ENCODE measurements around the gene NEK1.
A peak's percentile ranks its signal among the peaks of the same experiment; 100 is the strongest.
"Not testable (repeated sequence)": the region's sequence is repeated elsewhere in the genome, so short reads cannot be mapped to it uniquely, and the experiment has no call there.

Gene NEK1

GRCh38 chr4:169594560-169595195 lies 17.7 kb downstream of the NEK1 start:
- DNase-seq: no peak

GRCh38 chr4:169593050-169593560 lies 19.3 kb downstream of the NEK1 start:
- DNase-seq: no peak

DNA sequence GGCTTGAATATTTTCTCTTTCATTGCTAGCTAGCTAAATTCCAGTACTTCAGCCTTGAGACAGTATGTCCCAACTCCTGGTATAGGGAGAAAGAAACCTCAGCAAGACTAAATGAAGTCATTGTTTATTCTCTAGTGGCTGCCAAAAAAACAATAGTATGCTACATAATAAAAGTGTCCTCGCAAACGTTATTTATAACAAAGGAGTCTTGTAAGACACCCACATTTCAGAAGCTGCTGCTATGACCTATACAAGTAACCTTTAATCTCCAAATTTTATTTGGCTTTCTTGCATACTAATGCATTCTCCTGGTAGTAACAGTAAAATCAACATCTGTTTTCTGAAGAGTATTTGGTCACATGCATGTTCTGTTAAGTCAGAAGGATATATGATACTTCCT lies 28.8 kb downstream of the NEK1 start:
- no peak for DNase-seq

DNA sequence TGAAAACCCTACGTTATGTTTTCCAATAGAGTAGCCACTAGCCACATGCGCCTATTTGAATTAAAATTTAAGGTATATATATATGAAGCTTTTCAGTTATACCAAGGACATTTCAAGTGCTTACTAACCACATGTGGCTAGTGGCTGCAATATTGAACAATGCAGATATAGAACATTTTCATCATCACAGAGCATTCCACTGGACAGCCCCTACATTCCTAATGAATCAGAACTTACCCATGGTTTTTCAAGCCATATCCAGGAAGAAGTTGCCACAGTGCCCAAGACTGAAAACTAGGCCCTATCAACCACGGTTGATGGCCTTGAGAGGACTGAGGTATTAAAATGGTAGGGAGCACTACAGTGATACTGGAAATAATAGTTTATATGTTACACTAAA lies 29.7 kb downstream of the NEK1 start:
- no peak for DNase-seq

DNA sequence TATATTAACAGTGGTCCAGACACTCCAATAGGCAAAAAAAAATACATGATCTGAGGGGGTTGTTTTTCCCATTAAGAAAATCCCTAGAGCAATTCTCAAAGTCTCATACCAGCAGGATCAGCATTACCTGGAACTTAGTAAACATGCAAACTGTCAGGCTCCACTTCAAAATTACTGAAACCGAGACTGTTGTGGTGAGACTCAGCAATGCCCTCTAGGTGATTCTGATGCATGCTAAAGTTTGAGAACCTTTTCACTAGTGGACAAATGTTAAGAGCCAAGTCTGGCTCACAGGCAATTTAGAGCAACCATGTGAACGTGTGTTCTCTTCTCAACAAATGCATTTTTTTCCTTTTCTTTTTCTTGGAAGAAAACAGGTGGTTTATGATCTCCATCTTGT lies 30.2 kb downstream of the NEK1 start:
- no peak for DNase-seq

DNA sequence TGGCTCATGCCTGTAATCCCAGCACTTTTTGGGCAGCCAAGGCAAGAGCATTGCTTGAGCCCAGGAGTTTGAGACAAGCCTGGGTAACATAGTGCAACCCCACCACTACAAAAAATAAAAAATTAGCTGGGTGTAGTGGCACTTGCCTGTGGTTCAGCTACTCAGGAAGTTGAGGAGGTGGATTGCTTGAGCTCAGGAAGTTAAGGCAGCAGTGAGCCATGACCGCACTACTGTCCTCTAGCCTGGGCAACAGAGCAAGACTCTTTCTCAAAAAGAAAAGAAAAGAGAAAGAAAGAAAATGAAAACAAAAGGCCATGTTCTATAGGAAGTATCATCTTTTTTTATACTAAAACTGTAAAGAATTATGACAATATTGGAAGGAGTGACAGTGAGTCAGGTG lies 38.5 kb downstream of the NEK1 start:
- no peak for DNase-seq

- DNase-seq: no peak
Measured at GRCh38 chr4:169571435-169571834, 40.9 kb downstream of the NEK1 start.

DNA sequence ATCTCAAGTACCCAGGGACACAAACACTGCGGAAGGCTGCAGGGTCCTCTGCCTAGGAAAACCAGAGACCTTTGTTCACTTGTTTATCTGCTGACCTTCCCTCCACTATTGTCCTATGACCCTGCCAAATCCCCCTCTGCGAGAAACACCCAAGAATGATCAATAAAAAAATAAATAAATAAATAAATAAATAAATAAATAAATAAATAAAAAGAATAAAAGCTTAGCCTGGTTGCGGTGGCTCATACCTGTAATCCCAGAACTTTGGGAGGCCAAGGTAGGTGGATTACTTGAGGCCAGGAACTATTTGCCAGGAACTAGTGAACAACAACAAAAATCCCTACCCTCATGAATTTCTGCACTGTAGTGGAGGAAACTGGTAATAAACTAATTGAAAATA lies 41.4 kb downstream of the NEK1 start:
- DNase-seq: not testable (repeated sequence)

GRCh38 chr4:169570266-169570665 lies 42.1 kb downstream of the NEK1 start:
- DNase-seq: not testable (repeated sequence)

- DNase-seq: not testable (repeated sequence)
Measured at GRCh38 chr4:169569188-169569587, 43.2 kb downstream of the NEK1 start.

DNA sequence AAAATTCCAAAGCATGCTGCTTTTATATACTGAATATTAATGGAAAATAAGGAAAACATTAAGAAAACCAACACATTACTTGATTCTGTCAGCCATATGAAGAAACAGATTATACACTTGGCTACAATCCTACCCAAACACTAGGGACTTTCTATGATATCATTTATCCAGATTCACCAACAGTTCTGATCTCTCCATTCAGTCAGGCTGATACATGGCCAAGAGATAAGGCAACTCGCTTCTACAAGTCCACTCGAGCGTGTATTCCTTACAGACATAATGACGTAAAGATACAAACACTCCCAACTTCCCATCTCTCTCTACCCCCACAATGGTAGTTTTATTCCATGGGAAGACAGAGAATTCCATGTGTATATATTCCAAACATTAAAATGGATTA lies 44.5 kb downstream of the NEK1 start:
- no peak for DNase-seq

DNA sequence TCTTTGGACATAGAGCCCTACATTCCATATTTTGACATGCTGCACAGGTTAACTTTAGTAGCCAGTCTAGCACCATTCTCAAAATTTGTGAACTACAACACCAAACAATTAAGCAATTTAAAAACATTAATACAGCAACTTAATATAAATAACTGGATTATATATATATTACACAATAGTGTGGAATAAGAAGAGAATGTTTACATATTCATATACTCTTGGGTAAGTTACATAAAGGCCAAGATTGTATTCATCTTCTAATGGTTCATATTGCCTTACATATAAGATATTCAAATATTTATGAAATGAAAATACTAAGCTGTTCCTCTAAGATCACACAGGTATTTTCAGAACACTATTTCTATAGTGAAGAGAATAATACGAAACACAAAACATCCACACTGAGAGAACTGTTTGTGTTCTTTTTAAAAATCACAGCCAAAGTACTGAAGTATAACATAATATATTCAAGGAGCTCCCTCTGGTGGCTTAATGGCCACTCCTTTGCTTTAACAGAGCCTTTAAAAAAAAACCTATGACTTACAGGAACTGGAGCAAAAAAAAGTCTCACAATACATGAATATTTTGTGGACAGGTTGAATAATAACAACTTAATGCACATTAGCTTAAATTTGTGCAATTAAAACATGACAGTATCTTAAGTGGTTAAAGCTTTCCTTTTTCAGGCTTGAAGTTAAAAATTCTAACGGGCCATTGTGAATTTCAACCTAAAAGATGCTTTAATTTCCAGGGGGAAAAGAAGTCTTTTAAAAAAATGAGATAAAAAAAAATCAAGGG lies 46.2 kb downstream of the NEK1 start:
- DNase-seq: peak in 1 of 2 experiments; percentile 5

GRCh38 chr4:169565606-169566005 lies 46.8 kb downstream of the NEK1 start:
- DNase-seq: no peak

- DNase-seq: no peak
Measured at GRCh38 chr4:169557061-169557636, 55.2 kb downstream of the NEK1 start.

GRCh38 chr4:169546548-169546947 lies 65.8 kb downstream of the NEK1 start:
- DNase-seq: not testable (repeated sequence)

- no peak for DNase-seq
Measured at GRCh38 chr4:169540774-169541173, 71.6 kb downstream of the NEK1 start.

DNA sequence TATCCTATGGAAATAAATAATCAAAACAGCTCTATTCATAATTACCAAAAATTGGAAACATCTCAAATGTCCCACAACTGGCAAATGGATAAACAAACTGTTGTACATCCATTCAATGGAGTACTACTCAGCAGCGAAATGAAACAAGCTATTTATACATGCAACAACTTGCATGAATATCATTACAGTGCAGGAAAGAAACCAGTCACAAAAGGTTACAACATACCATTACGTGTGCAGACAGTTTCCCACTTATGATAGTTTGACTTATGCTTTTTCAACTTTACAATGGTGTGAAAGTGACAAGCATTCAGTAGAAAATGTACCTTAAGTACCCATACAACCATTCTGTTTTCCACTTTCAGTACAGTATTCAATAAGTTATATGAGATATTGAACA lies 82.3 kb downstream of the NEK1 start:
- DNase-seq: no peak

GRCh38 chr4:169523796-169524195 lies 88.6 kb downstream of the NEK1 start:
- DNase-seq: no peak

DNA sequence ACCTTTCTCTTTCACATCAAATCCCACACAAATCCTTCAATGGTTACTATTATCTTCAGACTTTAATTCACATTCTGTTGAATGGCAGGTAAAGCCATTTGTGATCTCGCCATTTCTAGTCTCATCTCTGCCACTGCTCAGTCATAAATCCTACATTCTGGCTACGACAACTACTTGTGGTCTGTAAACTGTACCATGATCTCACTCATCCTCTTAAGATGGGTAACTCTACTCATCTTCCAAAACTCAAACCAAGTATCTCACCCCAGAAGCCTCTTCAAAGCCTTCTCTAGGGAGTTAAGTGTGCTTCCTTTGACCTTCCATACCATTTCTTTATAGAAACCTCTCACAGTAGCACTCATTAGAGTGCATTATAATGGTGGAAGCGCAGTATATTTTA lies 101.8 kb downstream of the NEK1 start:
- no peak for DNase-seq

- no peak for DNase-seq
Measured at GRCh38 chr4:169506903-169507302, 105.5 kb downstream of the NEK1 start.

DNA sequence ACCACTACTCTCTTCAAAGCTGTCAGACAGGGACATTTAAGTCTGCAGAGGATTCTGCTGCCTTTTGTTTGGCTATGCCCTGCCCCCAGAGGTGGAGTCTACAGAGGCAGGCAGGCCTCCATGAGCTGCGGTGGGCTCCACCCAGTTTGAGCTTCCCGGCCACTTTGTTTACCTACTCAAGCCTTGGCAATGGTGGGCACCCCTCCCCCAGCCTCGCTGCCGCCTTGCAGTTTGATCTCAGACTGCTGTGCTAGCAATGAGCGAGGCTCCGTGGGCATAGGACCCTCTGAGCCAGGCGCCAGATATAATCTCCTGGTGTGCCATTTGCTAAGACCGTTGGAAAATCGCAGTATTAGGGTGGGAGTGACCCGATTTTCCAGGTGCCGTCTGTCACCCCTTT lies 112.5 kb downstream of the NEK1 start:
- DNase-seq: not testable (repeated sequence)

DNA sequence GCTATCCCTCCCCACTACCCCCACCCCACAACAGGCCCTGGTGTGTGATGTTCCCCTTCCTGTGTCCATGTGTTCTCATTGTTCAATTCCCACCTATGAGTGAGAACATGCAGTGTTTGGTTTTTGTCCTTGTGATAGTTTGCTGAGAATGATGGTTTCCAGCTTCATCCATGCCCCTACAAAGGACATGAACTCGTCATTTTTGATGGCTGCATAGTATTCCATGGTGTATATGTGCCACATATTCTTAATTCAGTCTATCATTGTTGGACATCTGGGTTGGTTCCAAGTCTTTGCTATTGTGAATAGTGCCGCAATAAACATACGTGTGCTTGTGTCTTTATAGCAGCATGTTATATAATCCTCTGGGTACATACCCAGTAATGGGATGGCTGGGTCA lies 118.1 kb downstream of the NEK1 start:
- DNase-seq: not testable (repeated sequence)

DNA sequence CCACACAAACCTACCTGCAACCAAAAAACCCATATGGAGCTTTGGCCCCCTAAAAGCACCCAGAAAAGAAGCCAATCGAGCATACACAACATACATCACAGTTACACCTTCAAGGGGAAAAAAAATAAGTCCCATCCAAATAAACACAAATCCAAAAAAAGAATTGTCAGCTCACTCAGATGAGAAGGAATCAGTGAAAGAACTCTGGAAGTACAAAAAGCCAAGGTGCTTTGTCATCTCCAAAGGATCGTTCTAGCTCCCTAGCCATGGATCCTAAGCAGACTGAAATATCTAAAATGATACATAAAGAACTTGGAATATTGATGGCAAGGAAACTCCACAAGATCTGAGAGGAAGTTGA lies 119.2 kb downstream of the NEK1 start:
- DNase-seq: no peak

All from activated CD4-positive, alpha-beta T cell treated with anti-CD3 and anti-CD28 coated beads, Interleukin-2, amount 50 U/mL, for 4 hours (primary cell).